Transverse colon (tissue), 4 donors: ENCODE data around the gene DNLZ.

ENCODE experiments used
- CTCF ChIP-seq, 5 experiments: fragments of 200-600 bp in 3 of 5; fragments of 450-650 bp in 2 of 5; sonication (generic) in 3 of 5; IDR thresholded peaks; 1 replicate in 2 of 5; 2 replicates in 3 of 5; pipeline ENCODE4 v1.5.1; 2016 to 2017; ENCODE audit warnings: antibody characterized with exemption in 5 of 5, inconsistent platforms in 3 of 5, mild to moderate bottlenecking in 2 of 5, moderate library complexity in 1 of 5
- EP300 ChIP-seq: sonication (generic); formaldehyde crosslinking; IDR thresholded peaks from one replicate; pipeline ENCODE4 v1.6.1; 2017; ENCODE audit warnings: antibody characterized with exemption, low read depth
- POLR2A ChIP-seq: fragments of 450-650 bp; IDR thresholded peaks from one replicate; pipeline ENCODE4 v1.6.1; 2016; ENCODE audit warnings: antibody characterized with exemption, mild to moderate bottlenecking, moderate library complexity
- POLR2AphosphoS5 ChIP-seq, 3 donors: sonication (generic); formaldehyde crosslinking; IDR thresholded peaks; one replicate each; pipeline ENCODE4 v1.6.1; 2016; ENCODE audit warnings: antibody characterized with exemption in 3 of 3

DNA sequence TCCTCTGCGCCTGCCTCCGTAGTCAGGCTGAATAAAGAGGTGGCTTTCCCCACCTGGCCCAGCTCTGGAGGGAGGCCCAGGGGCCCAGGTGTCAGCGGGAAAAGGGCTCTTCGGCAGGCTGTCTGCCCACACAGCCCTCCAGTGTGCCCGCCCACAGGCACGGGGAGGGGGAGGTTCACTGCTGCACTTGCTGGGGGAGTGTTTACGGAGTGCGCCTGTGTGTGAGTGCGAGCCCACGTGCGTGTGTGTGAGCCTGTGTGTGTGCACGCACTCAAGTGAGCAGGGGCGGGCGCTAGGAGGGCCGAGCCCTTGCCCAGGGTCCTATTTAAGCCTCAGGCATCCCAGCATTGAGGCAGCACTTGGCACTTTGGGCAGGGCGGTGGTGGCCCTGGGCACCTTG lies 10.9 kb downstream of the DNLZ start:
- no peak for TF ChIP-seq EP300
- TF ChIP-seq CTCF (IDR thresholded peaks at IDR 0.05), result no peak
- TF ChIP-seq POLR2A, result no peak
- no peak for TF ChIP-seq POLR2AphosphoS5 (IDR thresholded peaks at IDR 0.05)
